HG03571 (cell line): ENCODE data around the gene CRIP1.

Source experiments
- ATAC-seq: cut with Tn5 transposase; IDR thresholded peaks from one replicate; pipeline ENCODE4 v1.9.1; 2021; ENCODE audit not compliant: unreplicated experiment

Gene CRIP1, protein sequence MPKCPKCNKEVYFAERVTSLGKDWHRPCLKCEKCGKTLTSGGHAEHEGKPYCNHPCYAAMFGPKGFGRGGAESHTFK

DNA sequence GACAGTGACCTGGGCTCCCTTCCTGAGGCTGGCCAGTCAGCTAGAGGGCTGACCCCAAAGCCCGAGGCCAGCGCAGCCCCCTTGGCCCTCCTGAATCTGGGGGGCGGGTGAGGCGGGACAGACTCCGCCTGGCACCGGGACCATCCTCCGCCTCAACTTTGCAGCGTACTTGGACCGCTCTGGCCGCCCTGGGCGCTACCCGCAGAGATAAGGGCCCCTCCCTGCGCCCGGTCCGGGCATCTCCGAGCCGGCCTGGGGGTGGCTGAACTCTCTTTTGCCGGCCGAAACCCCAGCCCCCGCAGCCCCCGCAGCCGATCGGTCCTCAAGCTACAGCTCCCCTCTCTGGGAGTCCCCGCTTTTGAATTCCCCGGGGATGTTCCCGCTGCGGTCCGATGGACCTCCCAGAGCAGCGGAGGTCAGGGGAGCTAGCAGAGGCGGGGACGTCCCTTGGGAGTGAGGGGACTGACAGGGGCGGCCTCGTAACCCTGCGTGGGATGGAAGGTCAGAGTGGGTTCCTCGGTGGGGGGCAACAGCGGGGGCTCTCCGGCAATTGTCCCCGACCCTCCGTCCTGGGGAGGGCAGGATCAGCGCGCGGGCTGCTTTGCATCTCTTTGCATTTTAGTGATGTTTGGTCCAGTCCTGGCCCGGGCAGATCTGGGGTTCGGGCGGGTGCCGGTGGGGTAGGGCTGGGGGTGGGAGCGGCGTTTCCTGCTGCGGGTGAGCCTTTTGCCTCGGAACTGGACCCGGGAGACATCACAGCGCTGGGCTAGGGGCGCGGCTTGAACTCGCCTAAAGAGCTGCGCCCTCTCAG, at the start of gene CRIP1:
Gene CRIP1 (plus strand): TSS at position 724 of the 811 bp plus-strand sequence. CDS start 374 bp downstream, outside the sequence.
- ATAC-seq = no peak

DNA sequence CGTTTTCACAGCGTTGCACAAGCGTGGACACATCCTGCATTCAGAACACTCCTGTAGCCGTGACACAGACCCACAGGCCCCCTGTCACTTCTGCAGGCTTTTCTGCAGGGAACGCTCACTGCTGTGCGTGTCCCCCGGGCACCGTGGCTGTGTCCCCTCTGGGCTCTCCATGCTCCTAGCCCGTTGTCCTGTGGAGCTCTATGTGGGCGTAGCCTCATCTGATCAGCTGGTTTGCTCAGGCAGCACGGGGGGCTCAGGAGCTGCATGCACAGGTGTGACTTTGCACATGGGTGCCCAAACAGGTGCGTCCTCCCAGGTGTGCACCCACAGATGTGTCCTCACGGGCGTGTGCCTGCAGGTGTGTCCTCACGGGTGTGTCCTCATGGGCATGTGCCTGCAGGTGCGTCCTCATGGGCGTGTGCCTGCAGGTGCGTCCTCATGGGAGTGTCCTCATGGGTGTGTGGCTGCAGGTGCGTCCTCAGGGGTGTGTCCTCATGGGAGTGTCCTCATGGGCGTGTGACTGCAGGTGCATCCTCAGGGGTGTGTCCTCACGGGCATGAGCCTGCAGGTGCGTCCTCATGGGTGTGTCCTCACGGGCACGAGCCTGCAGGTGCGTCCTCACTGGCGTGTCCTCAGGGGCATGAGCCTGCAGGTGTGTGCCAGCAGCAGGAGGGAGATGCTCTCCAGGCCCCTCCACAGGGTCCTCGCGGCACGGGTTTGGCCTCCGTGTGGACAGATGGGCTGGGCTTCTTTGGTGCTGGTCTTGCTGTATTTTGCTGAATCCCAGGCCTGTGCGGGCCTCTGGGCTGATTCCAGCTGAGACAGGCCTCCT, 49.6 kb upstream of the CRIP1 start:
- ATAC-seq = no peak

DNA sequence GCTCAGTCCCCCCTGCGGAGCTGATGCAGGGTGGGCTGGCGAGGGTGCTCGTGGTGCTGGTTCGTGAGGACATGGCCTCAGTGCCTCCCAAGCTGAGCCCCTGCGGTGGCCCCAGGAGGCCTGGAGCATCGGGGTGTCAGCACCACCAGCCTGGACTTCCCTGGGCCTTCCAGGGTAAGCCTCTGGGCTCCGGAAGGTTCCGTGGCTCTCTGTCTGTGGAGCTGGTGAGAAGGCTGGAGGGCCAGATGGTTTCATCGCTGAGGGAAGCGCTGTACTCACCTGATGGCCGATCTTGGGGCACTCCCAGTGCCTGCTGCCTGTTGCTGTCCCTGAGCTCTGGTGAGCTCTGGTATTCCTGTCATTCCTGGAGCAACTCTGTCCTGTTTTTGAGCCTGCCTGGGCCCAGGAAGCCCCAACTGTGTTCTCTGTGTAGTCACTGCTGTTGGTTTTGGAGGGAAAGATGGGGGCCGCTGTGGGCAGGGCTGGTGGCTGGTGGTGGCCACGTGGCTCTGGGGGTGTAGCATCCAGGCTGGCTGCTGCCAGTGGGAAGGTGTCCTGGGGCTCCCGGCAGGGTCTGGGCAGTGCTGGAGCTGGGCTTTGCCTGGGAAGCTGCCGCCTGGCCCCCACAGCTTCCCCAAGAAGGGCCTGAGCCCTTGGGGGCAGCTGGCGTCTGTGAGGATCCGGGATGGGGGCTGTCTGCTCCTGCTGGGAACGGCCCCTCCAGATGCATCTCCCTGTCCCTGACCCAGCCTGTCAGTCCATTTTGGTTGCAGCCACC, 48.8 kb upstream of the CRIP1 start:
- ATAC-seq = no peak

DNA sequence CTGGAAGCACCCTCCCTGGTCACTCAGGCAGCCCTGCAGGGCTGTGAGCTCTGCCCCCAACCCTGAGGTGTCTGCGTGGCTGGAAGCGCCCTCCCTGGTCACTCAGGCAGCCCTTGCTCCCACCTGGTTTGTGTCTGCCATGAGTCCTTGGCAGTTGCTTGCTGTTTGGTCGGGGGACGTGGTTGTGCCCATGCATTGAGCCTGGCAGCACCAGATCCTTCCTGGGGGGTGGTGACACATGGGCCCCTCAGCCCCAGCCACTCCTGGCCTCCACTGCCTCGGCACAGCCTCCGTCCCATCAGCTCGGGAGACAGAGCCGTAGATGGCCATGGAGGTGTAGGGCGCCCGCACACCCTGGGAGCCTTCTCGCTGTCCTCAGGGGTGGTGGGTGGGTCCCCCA, 47.5 kb upstream of the CRIP1 start:
- no peak for ATAC-seq

DNA sequence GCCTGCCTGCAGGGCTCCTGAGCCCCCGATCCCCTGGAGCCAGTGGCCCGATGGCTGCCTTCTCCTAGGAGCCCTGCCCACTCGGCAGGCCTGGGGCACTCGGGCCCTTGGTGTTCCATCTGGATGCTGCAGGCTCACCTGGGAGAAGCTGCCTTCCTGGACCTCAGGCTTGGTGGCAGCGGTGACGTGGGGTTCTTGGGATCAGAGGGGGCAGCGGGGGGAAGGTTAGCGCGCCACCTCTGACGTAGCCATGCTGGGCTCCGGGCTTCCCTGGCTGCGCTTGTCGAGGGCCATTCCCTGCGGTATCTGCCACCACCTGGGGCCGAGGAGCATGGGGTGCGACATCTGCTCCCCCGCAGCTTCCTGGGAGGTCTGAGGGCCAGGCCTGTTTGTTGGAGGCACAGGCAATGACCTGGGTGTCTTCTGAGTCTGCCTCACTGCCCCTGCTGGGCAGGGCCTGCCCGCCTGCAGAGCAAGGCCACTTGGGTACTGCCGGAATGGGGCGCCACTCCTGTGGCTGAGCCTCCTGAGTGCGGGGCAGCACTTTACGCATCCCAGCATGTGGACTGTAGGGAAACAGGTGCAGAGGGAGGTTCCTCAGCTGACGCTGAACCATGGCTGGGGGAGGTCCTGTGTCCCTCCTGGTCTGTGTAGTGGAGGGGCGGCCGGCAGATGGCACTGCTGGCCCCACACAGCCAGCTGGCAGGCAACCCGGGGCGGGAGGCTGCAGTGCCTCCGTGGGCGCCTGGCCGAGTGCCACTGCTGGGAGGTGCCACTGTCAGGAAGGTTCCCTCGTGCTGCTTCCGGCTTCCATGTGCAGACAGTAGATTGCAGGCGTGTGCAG, 46.8 kb upstream of the CRIP1 start:
- ATAC-seq = no peak

DNA sequence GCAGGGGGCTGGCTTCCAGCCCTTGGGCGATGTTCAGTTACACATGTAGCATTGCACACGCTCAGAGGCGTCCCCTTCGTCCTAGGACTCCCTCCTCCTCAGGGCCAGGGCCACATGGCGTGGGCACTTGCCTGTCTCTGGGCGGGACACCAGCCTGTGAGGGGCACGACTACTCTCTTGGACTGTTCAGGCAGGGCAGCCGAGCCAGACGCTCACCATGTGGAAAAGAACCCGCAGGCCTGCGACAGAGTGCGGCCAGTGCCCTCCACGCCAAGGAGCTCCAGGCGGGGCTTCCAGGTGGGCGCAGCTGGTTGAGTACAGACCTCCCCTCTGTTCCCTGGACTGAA, 46.2 kb upstream of the CRIP1 start:
- no peak for ATAC-seq

DNA sequence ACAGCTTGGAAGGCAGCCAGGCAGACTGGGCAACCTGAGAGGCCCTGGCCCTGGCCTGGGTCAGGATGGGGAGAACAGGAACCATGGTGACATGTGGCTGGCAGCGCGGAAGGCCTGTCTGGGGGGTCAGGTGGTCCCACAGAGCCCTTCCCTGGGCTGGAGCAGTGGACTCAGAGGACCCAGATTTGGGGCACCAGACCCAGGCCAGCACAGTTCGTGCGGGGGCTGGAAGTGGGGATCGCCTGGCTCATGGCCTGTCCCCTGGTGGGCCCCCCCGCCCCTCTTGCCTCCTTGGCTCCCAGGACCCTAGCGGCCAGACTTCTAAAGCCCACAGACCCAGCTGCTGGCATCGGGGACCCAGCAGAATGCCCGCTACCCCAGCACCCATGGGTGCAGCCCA, 45.7 kb upstream of the CRIP1 start:
- no peak for ATAC-seq

DNA sequence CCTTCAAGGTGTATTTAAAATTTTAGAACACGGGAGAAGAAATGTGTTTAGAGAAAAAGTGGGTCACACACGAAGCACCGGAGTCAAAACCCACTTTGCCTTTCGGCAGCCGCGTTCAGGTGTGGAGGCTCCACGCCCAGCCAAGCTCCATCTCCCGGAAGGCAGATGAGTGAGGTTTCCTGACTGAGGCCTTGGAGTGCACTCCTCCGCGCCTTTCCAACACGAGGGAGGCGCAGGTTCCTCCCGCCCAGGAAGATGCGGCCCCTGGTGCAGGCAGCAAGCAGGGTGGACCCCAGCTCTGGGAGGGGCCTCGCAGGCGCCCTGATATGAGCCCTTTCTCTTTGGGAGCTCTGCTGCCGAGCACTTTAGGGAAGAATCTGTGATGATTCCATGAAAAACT, 44.6 kb upstream of the CRIP1 start:
- no peak for ATAC-seq

DNA sequence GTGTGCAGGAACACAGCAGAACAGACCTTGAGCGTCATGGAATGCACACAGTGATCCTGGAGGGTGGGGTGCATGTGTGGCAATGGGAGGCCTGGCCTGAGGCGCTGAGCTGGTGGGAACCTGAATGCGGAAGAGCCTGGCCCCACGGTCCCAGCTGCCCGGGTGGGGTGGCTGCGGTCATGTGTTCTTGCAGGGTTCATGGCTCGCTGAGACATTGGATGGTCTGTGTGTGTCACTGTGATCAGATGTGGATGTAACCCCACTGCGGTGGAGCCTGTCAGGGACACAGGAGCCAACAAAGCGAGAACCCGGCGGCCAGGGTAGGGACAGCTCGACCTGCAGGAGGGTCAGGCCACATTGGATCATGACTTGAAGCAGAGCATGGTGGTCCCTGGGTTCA, 43.9 kb upstream of the CRIP1 start:
- ATAC-seq = no peak

DNA sequence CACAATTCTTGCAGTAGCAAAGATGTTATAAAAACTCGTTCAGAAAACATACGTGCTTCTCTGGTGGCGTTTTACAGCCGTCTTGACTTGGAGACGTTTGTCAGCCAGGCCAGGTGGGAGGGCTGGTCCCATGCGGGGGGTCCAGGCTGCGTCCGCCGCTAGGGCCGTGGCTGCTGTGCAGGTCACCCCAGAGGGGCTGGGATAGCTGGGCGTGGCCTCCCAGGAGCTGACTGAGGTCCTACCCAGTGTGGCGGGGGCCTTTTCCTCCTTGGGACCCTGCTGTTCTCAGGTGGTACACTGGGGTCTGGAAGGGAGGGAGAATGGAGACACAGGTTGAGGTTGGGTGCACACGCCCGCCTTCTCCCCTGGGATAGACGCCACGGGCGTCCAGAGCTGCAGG, 41.8 kb upstream of the CRIP1 start:
- ATAC-seq = no peak

DNA sequence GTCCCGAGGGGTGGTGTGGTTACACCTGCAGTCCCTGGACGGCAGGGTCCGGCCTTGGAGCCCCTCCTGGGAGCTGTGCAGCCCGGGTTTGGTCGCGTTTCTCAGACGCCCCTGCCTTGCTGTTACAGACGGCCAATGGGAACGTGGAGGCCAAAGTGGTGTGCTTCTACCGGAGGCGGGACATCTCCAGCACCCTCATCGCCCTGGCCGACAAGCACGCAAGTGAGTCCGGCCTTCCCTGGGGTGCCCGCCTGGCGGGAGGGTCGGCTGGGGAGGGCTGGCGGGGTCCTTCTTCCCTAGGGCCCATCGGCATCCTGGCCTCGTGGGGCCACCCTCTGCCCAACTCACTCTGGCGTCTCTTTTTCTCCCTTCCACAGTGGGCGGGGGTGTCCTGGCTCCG, 41.4 kb upstream of the CRIP1 start:
- no peak for ATAC-seq

DNA sequence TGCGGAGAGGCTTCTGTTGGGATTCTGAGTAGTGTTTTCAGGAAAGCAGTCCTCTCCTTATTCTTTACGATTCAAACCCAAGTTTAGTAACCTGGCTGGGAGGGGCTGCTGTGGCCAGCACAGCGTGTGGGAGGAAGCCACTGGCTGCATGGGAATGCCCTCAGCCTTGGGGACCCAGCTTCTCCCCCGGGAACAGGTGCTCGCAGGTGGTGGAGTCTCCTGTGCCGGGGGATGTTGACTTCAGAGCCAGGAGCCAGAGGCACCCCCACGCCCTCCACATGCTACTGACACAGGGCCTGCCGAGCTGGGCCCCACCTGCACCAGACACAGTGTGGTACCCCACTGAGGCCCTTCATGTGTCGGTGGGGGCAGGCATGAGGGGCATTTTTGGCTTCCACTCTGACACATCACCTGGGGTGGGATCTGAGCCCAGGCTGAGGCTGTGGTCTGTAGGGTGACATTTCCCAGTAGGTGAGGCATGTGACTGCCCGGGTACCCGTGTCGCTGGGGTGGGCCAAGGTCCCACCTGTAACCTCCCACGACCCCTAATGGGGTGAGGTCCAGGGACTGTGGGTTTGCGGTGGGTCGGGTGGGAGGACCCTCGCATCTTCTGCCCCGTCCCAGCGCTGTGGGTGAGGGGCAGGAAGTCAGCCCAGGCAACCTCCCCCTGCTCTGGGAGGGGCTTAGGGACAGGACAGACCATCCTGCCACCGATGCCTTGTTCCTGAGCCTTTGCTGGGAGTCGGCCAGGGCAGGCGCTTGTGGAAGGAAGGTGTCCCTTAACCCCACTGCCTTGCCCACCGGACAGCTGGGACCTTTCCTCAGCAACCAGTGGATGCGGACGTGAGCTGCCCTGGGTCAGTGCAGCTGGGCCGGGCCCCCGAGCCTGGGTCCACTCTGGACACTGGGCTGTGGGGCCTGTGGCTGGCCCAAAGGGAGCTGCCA, 40.5 kb upstream of the CRIP1 start:
- no peak for ATAC-seq

DNA sequence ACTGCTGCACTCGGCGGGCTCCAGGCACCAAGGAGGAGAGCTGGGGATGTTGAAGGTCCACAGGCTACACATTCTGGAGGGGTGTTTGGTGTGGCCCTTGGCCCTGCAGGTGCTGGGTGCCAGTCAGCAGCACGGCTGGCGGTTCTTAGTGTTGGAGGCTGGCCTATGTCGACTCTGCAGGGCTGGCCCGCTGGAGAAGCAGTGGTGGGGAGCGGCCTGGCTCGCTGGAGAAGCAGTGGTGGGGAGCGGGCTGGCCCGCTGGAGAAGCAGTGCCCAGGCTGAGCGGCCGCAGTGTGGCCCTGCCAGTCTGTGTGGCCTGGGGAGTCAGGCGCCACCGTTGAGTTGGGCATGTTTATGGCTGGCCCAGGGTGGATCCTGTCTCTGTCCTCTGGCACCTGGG, 39.7 kb upstream of the CRIP1 start:
- ATAC-seq = no peak

DNA sequence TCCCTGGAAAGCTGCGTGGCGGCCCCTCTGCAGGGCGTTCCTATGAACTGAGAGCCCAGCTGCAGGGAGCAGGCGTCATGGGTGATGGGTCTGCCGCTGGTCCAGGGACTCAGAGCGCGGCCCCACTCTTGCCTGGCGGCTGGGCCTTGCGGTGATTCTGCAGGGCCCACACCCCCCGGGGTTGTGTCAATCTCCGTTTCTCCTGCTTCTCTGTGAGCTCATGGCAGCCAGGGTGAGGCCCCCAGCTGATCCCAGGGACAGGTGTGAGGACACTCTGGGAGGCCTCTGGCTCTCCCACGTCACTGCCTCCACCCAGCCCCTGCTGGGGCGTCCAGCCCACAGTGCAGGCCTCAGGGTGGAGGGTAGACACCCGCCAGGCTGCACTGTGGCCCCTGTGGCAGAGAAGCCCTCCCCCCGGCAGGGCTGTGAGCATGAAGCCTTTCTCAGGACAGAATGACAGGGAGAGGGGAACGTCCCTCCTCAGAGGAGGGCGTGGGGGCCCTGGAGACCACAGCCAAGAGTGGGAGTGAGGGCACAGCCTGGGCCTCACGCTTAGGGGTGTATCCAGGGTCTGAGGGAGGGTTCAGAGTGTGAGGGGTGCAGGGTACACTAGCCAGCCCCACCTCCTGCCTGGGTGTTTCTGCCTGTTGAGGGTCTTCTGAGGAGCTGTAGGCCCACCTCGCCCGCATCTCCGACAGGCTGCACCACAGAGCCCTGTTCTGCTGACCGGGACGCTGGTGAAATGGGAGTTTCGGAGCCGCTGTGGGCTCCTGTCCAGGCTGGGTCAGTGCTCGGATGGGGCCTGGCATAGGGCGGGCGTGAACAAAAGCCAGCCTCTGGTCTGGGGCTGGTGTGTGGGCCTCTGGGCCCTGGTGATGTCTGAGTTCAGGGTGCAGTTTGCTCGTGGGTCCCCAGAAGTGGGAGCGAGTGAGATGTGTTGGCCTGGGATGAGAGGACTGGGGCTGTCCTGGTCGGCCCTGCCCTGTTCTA, 38.7 kb upstream of the CRIP1 start:
- ATAC-seq = no peak

DNA sequence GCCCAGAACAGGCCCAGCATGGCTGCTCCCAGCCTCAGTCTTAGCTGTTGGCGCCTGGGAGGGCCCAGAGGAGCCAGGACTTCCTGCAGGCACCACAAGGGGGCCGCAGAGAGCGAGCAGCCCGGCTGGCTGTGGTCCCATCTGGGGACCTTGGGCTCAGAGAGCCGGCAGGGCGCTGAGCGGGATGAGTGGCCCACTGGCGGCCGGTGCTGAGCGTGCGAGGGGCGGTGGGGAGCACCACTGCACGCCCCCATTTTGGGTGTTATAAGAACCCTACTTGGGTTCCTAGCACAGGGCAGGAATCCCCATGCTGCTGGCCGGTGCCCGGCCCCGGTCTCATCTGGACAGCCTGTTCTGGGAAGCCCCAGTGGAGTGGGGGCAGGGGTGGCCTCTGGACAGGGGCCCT, 38.0 kb upstream of the CRIP1 start:
- ATAC-seq = no peak

DNA sequence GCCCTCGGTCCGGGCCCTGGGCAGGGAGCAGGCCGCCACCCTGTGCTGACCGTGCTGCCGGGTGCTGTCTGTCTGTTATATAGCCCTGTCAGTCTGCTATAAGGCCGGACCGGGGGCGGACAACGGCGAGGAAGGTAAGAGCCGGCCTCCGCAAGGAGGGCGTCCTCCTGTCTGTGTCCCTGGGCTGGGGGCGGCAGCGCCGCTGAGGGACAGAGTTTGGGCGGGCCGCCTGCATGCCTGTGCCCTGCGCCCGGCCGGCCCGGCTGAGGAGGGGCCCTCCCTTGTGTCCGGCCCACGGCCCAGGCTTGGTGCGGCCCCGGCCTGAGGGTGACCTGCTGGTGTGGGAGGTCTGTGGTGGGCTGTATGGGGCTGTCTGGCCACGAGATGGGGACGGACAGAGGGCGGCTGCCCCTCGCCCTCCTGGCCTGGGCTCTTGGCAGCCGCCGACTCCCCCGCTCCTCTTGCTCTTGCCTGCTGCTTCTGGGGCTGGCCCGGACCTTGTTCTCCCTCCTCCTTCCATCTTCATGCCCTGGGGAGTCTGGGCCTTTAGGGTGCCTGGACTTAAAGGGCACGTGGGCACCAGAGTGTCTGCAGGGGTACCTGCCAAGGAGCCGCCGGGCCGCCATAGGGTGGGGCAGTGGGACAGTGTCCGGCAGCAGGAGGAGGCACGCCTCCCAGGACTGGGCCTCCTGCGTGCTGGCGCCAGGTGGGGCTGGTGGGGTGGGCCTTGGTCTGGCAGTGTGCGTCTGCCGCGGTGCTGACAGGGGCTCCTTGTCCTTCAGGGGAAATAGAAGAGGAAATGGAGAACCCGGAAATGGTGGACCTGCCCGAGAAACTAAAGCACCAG, 37.2 kb upstream of the CRIP1 start:
- no peak for ATAC-seq

DNA sequence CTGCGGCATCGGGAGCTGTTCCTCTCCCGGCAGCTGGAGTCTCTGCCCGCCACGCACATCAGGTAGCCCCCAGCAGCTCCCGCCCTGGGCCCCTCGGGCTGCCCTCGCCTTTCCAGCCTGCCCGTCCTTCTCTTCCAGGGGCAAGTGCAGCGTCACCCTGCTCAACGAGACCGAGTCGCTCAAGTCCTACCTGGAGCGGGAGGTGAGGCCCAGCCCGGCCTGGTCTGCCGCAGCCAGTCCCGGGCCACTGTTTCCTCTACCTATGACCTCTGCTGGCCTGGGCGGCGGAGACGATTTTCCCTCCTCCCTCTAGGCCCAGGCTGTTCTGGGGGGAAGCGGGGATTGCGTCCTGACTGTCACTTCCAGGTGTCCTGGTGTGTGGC, 36.6 kb upstream of the CRIP1 start:
- no peak for ATAC-seq
